ENCODE results near the gene VEPH1.

The VEPH1 gene

DNA sequence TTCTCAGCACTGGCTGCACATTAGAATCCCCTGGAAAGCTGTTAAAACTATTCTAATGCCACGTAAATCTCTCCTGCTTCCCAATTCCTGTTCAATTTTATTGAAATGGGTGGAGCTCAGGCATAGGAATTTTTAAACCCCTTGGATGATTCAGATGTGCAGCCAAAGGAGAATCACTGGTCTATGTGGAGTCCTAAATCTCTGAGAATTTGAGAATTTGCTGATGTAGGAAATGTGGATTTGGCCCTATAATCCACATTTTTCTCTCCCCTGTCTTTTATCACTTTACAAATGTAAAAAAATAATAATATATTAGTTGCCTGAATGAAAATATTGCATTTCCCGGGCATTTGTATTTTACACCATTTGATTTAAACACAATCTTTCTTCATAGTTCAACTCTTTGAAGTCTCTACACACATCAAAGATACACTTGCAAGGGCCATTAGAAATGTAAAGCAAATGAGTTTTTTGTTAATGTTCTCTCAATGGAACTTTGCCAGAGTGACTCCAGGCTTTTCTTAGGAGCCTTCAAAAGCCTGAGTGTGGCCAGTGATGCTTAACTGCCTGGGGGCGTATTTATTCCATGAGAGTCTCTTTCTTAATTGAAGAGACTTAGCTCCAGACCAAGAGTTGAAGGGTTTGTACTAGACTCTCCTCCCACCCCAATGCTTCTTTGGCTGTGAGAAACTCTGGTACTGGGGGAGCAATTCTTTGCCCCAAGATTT, 115.3 kb downstream of the VEPH1 start:
- Histone ChIP-seq H3K4me2 (ENCODE audit: low read length) (no peak overlapping the region), H3K27ac (ENCODE audit: low read depth, low read length) (no peak overlapping the region)

DNA sequence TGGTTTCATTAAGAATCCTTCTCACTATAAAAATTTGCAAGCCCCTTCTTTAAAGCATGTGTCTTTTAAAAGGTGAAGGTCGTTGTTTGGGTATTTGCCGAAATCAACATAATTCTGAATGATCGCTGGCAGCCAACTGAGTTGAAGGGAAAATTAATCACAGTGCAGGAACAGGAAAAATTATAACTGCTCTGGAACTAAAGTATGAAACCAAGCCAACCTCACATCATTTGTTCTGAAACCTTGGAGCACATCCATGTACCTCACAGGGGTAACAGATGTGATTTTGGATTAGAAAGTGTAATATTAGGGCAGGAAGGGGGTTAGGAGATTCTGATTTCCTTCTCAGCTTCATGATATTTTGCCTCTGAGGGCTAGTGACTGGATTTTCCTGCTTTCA, 118.7 kb downstream of the VEPH1 start:
- Histone ChIP-seq H3K4ac (ENCODE audit: low read depth, low read length) (no peak overlapping the region), H3K27me3 (ENCODE audit: insufficient read depth, low read length, poor library complexity) (no peaks in the 10 kb centered on the region), H3K23ac (ENCODE audit: low read length) (no peak overlapping the region), H3K36me3 (ENCODE audit: control insufficient read depth, insufficient read depth, low read length) (no peaks in the 10 kb centered on the region), H3K4me3 (ENCODE audit: low read length) (no peak overlapping the region), H2AK5ac (ENCODE audit: low read length) (no peak overlapping the region), H3K27ac (ENCODE audit: low read depth, low read length) (no peak overlapping the region), H3K79me2 (ENCODE audit: control insufficient read depth, insufficient read depth, low read length) (no peaks in the 10 kb centered on the region), H2BK120ac (ENCODE audit: low read depth, low read length) (no peak overlapping the region), H3K79me1 (ENCODE audit: low read length) (no peaks in the 10 kb centered on the region), H3K18ac (ENCODE audit: low read length) (no peak overlapping the region), H3K4me1 (ENCODE audit: control insufficient read depth, low read depth, low read length) (no peaks in the 10 kb centered on the region), H3K56ac (ENCODE audit: low read length) (no peak overlapping the region), H4K8ac (ENCODE audit: low read depth, low read length) (no peak overlapping the region), H3K4me2 (ENCODE audit: low read length) (no peak overlapping the region), H2BK5ac (ENCODE audit: low read length) (no peak overlapping the region), H4K5ac (ENCODE audit: low read length) (no peak overlapping the region), H3K9ac (ENCODE audit: low read length) (no peak overlapping the region), H2BK15ac (replicated peaks; ENCODE audit: low read depth) (no peak overlapping the region)
- WGBS (ENCODE audit: extremely low coverage, insufficient coverage, low lambda C conversion rate): no CpG with 5 or more reads among the region's 3 CpGs
- no peak for DNase-seq

More for the DNA sequence above, 115.3 kb downstream of the VEPH1 start:
- no peak overlapping the region for H2AK5ac ChIP-seq (ENCODE audit: low read length)
- no peaks in the 10 kb centered on the region for H3K79me2 ChIP-seq (ENCODE audit: control insufficient read depth, insufficient read depth, low read length)
- no peak overlapping the region for H4K8ac ChIP-seq (ENCODE audit: low read depth, low read length)
- WGBS (ENCODE audit: extremely low coverage, insufficient coverage, low lambda C conversion rate): no CpG with 5 or more reads among the region's 3 CpGs
- H3K79me1 ChIP-seq (ENCODE audit: low read length): no peaks in the 10 kb centered on the region
- no peak overlapping the region for H3K4ac ChIP-seq (ENCODE audit: low read depth, low read length)
- no peak overlapping the region for H2BK15ac ChIP-seq (replicated peaks; ENCODE audit: low read depth)
- H3K36me3 ChIP-seq (ENCODE audit: control insufficient read depth, insufficient read depth, low read length): no peaks in the 10 kb centered on the region
- no peak overlapping the region for H3K56ac ChIP-seq (ENCODE audit: low read length)
- no peak overlapping the region for H3K18ac ChIP-seq (ENCODE audit: low read length)
- no peaks in the 10 kb centered on the region for H3K4me1 ChIP-seq (ENCODE audit: control insufficient read depth, low read depth, low read length)
- H2BK120ac ChIP-seq (ENCODE audit: low read depth, low read length): no peak overlapping the region
- no peak for DNase-seq
- no peak overlapping the region for H4K5ac ChIP-seq (ENCODE audit: low read length)
- H3K9ac ChIP-seq (ENCODE audit: low read length): no peak overlapping the region
- H2BK5ac ChIP-seq (ENCODE audit: low read length): no peak overlapping the region
- no peak overlapping the region for H3K4me3 ChIP-seq (ENCODE audit: low read length)
- H3K27me3 ChIP-seq (ENCODE audit: insufficient read depth, low read length, poor library complexity): no peaks in the 10 kb centered on the region
- H3K23ac ChIP-seq (ENCODE audit: low read length): no peak overlapping the region

DNA sequence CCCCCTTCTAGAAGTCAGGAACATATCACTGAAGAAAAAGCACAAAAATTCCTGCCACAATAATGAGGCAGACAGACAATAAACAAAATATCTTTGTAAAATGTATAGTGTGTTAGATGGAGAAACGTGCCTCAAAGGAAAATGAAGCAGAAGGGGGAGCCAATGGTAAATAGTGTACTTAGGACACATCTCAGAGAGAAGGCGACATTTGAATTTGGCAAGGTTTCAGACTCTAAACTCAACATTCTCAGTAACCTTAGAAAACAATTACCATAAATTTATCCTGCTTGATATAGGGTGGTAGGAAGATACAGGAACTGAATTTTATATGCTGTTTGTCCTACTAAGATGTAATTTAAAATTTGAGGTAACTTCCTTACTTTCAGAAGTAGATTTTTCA, 119.2 kb downstream of the VEPH1 start:
- no peak overlapping the region for H4K8ac ChIP-seq (ENCODE audit: low read depth, low read length)
- no peak overlapping the region for H2BK15ac ChIP-seq (replicated peaks; ENCODE audit: low read depth)
- H3K36me3 ChIP-seq (ENCODE audit: control insufficient read depth, insufficient read depth, low read length): no peaks in the 10 kb centered on the region
- H3K9ac ChIP-seq (ENCODE audit: low read length): no peak overlapping the region
- no CpG with 5 or more reads among the region's 2 CpGs for WGBS (ENCODE audit: extremely low coverage, insufficient coverage, low lambda C conversion rate)
- H3K4me2 ChIP-seq (ENCODE audit: low read length): no peak overlapping the region
- no peaks in the 10 kb centered on the region for H3K79me2 ChIP-seq (ENCODE audit: control insufficient read depth, insufficient read depth, low read length)
- H3K4ac ChIP-seq (ENCODE audit: low read depth, low read length): no peak overlapping the region
- no peak overlapping the region for H3K23ac ChIP-seq (ENCODE audit: low read length)
- H2BK120ac ChIP-seq (ENCODE audit: low read depth, low read length): no peak overlapping the region
- no peaks in the 10 kb centered on the region for H3K4me1 ChIP-seq (ENCODE audit: control insufficient read depth, low read depth, low read length)
- no peak for DNase-seq
- no peak overlapping the region for H3K18ac ChIP-seq (ENCODE audit: low read length)
- no peak overlapping the region for H2AK5ac ChIP-seq (ENCODE audit: low read length)
- H4K5ac ChIP-seq (ENCODE audit: low read length): no peak overlapping the region
- H3K79me1 ChIP-seq (ENCODE audit: low read length): no peaks in the 10 kb centered on the region
- H3K56ac ChIP-seq (ENCODE audit: low read length): no peak overlapping the region
- no peak overlapping the region for H2BK5ac ChIP-seq (ENCODE audit: low read length)
- no peak overlapping the region for H3K27ac ChIP-seq (ENCODE audit: low read depth, low read length)
- H3K27me3 ChIP-seq (ENCODE audit: insufficient read depth, low read length, poor library complexity): no peaks in the 10 kb centered on the region
- no peak overlapping the region for H3K4me3 ChIP-seq (ENCODE audit: low read length)

DNA sequence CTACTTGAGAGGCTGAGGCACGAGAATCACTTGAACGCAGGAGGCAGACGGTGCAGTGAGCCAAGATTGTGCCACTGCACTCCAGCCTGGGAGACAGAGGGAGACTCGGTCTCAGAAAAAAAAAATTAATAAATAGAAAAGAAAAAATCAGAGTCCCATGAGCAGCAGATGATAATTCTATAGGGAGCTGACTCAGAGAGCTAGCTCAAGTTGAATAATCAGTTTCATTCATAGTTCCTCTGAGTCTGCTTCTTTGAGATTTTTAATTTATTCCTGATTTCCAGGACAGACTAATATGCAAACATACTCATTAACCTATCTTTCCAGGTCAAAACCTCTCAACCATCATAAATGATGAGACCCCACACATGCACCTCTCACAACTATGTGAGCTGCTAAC, 121.6 kb downstream of the VEPH1 start:
- no peak for DNase-seq
- Histone ChIP-seq H3K9ac (ENCODE audit: low read length) (no peak overlapping the region), H3K56ac (ENCODE audit: low read length) (no peak overlapping the region), H3K18ac (ENCODE audit: low read length) (no peak overlapping the region), H3K4me1 (ENCODE audit: control insufficient read depth, low read depth, low read length) (no peaks in the 10 kb centered on the region), H4K8ac (ENCODE audit: low read depth, low read length) (no peak overlapping the region), H2AK5ac (ENCODE audit: low read length) (no peak overlapping the region), H3K23ac (ENCODE audit: low read length) (no peak overlapping the region), H2BK15ac (replicated peaks; ENCODE audit: low read depth) (no peak overlapping the region), H3K79me2 (ENCODE audit: control insufficient read depth, insufficient read depth, low read length) (no peaks in the 10 kb centered on the region), H3K4me3 (ENCODE audit: low read length) (no peak overlapping the region), H3K4me2 (ENCODE audit: low read length) (no peak overlapping the region), H3K36me3 (ENCODE audit: control insufficient read depth, insufficient read depth, low read length) (no peaks in the 10 kb centered on the region), H2BK120ac (ENCODE audit: low read depth, low read length) (no peak overlapping the region), H3K79me1 (ENCODE audit: low read length) (no peaks in the 10 kb centered on the region), H2BK5ac (ENCODE audit: low read length) (no peak overlapping the region), H3K27me3 (ENCODE audit: insufficient read depth, low read length, poor library complexity) (no peaks in the 10 kb centered on the region), H3K27ac (ENCODE audit: low read depth, low read length) (no peak overlapping the region), H4K5ac (ENCODE audit: low read length) (no peak overlapping the region), H3K4ac (ENCODE audit: low read depth, low read length) (no peak overlapping the region)
- WGBS (ENCODE audit: extremely low coverage, insufficient coverage, low lambda C conversion rate): no CpG with 5 or more reads among the region's 4 CpGs

DNA sequence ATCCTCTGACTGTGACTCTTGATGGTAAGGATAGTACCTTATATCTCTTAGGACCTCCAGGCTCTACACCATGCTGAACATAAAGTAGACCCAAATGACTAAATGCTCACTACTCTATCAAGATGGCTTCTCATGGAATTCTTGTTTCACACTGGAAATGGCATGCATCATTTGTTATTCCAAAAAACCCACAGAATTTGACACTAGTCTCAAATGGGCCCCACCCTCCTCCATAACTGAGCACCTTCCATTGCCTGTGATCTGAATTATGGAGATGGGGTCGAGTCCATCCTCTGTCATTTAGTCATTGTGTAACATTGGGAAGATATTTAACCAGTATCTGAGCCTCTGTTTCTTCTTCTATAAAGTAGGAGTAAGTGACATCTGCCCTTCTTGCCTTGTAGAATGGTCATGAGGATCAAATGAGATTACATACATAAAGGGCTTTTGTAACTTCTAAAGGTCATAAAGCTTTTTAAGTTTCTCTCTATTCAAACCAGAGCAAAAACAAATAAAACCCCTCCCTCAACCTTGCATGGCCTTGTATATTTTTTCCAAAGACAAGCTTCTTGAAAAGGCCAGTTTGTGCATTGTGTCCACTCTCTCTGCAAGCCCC, 123.6 kb downstream of the VEPH1 start:
- Histone ChIP-seq H3K27me3 (ENCODE audit: insufficient read depth, low read length, poor library complexity) (no peaks in the 10 kb centered on the region), H3K4me1 (ENCODE audit: control insufficient read depth, low read depth, low read length) (no peaks in the 10 kb centered on the region), H3K79me1 (ENCODE audit: low read length) (no peaks in the 10 kb centered on the region), H2AK5ac (ENCODE audit: low read length) (no peak overlapping the region), H3K4me2 (ENCODE audit: low read length) (no peak overlapping the region), H2BK5ac (ENCODE audit: low read length) (no peak overlapping the region), H3K4ac (ENCODE audit: low read depth, low read length) (no peak overlapping the region), H3K27ac (ENCODE audit: low read depth, low read length) (no peak overlapping the region), H3K4me3 (ENCODE audit: low read length) (no peak overlapping the region), H3K9ac (ENCODE audit: low read length) (no peak overlapping the region), H2BK120ac (ENCODE audit: low read depth, low read length) (no peak overlapping the region), H3K18ac (ENCODE audit: low read length) (no peak overlapping the region), H3K23ac (ENCODE audit: low read length) (no peak overlapping the region), H3K79me2 (ENCODE audit: control insufficient read depth, insufficient read depth, low read length) (no peaks in the 10 kb centered on the region), H2BK15ac (replicated peaks; ENCODE audit: low read depth) (no peak overlapping the region), H3K56ac (ENCODE audit: low read length) (no peak overlapping the region), H3K36me3 (ENCODE audit: control insufficient read depth, insufficient read depth, low read length) (no peaks in the 10 kb centered on the region), H4K5ac (ENCODE audit: low read length) (no peak overlapping the region), H4K8ac (ENCODE audit: low read depth, low read length) (no peak overlapping the region)
- no CpG with 5 or more reads among the region's 1 CpG for WGBS (ENCODE audit: extremely low coverage, insufficient coverage, low lambda C conversion rate)
- DNase-seq: no peak

Data from mesendoderm (in vitro differentiated cells).